Thyroid gland (tissue), 4 donors: ENCODE results near the gene ANAPC7.

Experiments used
- CTCF ChIP-seq, 6 experiments: fragments of 200-600 bp in 3 of 6; fragments of 450-650 bp in 3 of 6; sonication (generic) in 3 of 6; IDR thresholded peaks; one replicate each; pipeline ENCODE4 v1.5.1; 2016 to 2019; ENCODE audit warnings: antibody characterized with exemption in 6 of 6, mild to moderate bottlenecking in 2 of 6, inconsistent platforms in 1 of 6, moderate library complexity in 1 of 6
- POLR2A ChIP-seq, 2 donors: fragments of 450-650 bp; IDR thresholded peaks; one replicate each; pipeline ENCODE4 v1.6.1; 2017; ENCODE audit warnings: antibody characterized with exemption in 2 of 2, mild to moderate bottlenecking in 2 of 2, moderate library complexity in 1 of 2

GRCh38 chr12:110330544-110330943 is 73.0 kb downstream of the ANAPC7 start:
- no peak for TF ChIP-seq CTCF (IDR thresholded peaks at IDR 0.05)
- TF ChIP-seq POLR2A (IDR thresholded peaks at IDR 0.05) = no peak
